ENCODE measurements around the gene ZNRF3. TPM values are rescaled to one million over a fixed set of nuclear protein-coding genes. Genes with fewer than 3 reads are reported as not detected.
"Not testable (repeated sequence)": the region's sequence is repeated elsewhere in the genome, so short reads cannot be mapped to it uniquely, and the experiment has no call there.

ZNRF3 gene
- total and polyA plus RNA-seq, 9 donors: 5.5 to 8.7 (median 8.1) TPM

DNA sequence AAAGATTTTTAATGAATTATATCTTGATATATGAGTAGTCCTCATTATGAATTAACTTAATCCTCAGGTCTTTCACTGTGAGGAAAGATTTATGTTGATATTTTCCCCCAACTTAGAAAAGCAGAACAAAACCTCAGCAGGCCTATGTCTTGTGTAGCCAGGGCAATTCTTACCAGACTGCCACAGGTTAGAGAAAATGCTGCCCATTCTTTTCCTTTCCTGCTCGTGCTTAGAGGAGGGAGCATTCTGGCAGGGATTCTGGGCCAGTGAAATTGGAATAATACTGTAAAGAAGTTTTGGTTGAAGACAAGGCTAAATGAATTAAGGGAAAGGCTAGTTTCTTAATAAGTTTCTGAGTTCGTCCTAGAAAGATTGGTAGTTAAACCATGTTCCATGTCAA, 56.6 kb downstream of the ZNRF3 start:
- peaks cover 7% of the 10 kb centered on the region for H3K4me1 ChIP-seq (ENCODE audit: control insufficient read depth, insufficient read depth, low read length)
- H3K9me3 ChIP-seq (replicated peaks; ENCODE audit: control insufficient read depth, low read depth, low read length): no peaks in the 10 kb centered on the region
- H3K27me3 ChIP-seq (ENCODE audit: control insufficient read depth, insufficient read depth, low read length): no peaks in the 10 kb centered on the region
- H3K4me3 ChIP-seq (ENCODE audit: low read length): no peak overlapping the region
- H3K27ac ChIP-seq (ENCODE audit: low read length): no peak overlapping the region
- no peak for DNase-seq
- H3K36me3 ChIP-seq (ENCODE audit: control insufficient read depth, insufficient read depth, low read length): no peaks in the 10 kb centered on the region
- WGBS (ENCODE audit: insufficient coverage): no CpG with 5 or more reads among the region's 2 CpGs

DNA sequence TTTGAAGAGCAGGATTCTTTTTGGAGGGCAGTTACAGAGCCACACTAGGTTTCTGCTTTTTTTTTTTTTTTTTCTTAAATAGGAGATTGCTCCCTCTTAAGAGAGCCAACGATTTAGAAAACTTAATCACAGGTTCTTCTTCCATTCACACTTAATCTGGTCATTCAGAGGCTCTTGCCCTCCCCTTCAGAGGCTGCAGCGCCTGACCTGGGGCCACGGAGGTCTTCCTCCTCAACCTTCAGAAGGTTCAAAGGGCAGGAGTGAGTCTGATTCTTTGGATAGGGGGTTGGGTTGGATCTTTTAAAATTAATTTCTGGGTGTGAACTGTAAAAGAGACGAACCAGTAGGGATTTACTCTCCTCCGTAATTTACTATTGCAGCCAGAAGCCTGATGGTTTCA, 57.1 kb downstream of the ZNRF3 start:
- H3K4me3 ChIP-seq (ENCODE audit: low read length): no peak overlapping the region
- H3K4me1 ChIP-seq (ENCODE audit: control insufficient read depth, insufficient read depth, low read length): peaks cover 3% of the 10 kb centered on the region
- WGBS (ENCODE audit: insufficient coverage): no CpG with 5 or more reads among the region's 5 CpGs

DNA sequence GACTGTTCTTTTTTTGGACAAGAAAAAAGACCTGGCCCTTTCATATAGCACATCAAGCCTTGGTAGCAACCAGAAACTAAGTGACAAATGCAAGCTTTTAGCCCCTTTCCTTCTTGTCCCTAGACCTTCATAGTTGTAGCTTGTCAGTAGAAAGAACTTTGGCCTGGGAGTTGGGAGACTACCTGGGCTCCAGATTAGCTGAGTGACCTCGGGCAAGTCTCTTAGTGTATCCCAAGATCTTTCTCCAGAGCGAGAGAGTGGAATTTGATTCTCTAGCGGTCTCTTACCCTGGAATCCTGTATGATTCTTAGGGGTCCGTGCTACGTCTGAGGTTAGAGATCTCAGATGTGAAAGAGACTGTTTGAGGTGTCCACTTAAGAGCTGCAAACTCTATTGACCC, 59.0 kb downstream of the ZNRF3 start:
- Histone ChIP-seq H3K9me3 (replicated peaks; ENCODE audit: control insufficient read depth, low read depth, low read length) (peaks cover 8% of the 10 kb centered on the region), H3K27ac (ENCODE audit: low read length) (no peak overlapping the region), H3K36me3 (ENCODE audit: control insufficient read depth, insufficient read depth, low read length) (no peaks in the 10 kb centered on the region), H3K4me1 (ENCODE audit: control insufficient read depth, insufficient read depth, low read length) (peaks cover 3% of the 10 kb centered on the region), H3K4me3 (ENCODE audit: low read length) (no peak overlapping the region), H3K27me3 (ENCODE audit: control insufficient read depth, insufficient read depth, low read length) (no peaks in the 10 kb centered on the region)
- no peak for DNase-seq
- WGBS (ENCODE audit: insufficient coverage): 87% methylated on average over 3 of the region's 5 CpGs

More for the DNA sequence above, 57.1 kb downstream of the ZNRF3 start:
- Histone ChIP-seq H3K27ac (ENCODE audit: low read length) (no peak overlapping the region), H3K27me3 (ENCODE audit: control insufficient read depth, insufficient read depth, low read length) (no peaks in the 10 kb centered on the region), H3K36me3 (ENCODE audit: control insufficient read depth, insufficient read depth, low read length) (no peaks in the 10 kb centered on the region), H3K9me3 (replicated peaks; ENCODE audit: control insufficient read depth, low read depth, low read length) (no peaks in the 10 kb centered on the region)
- DNase-seq: no peak

DNA sequence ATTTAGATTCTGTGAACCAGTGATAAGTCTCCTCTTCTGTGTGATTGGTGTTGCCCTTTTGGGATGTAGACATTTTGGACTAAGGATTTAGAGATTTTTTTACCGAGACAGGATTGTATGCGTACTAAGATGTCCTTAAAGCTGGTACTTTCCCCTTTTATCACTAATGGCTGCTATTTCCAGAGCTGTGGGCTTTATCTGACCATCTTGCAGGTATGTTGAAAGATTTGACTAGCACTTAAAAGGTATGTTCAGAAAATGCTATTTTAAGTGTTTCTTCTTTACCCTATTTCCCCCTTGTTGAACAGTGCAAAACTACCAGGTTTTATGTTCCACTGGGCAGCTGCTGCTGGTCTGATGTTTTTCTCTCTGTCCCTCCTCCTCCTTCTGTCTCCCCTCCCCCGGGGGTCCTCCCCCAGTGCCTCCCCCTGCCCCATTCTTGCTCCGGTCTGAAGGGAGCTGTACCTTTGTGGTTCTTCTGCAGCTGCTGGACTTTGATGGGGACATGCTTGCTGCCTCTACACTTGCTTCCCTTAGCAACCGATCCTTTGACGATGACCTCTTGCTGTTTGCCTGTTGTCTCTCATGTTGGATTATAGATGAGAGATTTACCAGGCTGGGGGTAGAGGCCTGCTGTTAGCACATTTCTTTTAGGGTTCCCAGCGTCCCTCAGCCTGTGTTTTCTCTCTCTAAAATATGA, 59.6 kb downstream of the ZNRF3 start:
- Histone ChIP-seq H3K27ac (ENCODE audit: low read length) (no peak overlapping the region), H3K36me3 (ENCODE audit: control insufficient read depth, insufficient read depth, low read length) (no peaks in the 10 kb centered on the region), H3K4me3 (ENCODE audit: low read length) (no peak overlapping the region), H3K4me1 (ENCODE audit: control insufficient read depth, insufficient read depth, low read length) (peaks cover 3% of the 10 kb centered on the region), H3K27me3 (ENCODE audit: control insufficient read depth, insufficient read depth, low read length) (no peaks in the 10 kb centered on the region), H3K9me3 (replicated peaks; ENCODE audit: control insufficient read depth, low read depth, low read length) (peaks cover 10% of the 10 kb centered on the region)
- WGBS (ENCODE audit: insufficient coverage): no CpG with 5 or more reads among the region's 7 CpGs
- DNase-seq: peak; percentile 22

DNA sequence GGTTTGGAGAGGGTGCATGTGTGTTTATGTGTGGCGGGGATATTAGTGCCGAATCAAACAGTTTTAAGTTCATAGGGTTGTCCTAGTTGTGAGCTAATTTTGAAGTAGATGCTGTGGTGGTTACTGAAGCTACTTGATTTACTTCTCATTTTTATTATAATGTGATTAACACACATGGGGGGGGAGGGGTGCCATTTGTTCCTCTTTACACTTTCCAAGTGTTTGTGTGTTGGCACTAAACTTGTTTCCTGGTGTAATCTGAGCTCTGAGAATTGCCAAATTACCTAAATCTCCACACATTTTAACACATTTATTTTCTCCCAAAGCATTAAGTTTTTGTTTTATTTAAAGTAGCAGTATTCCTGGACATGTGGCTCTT, 60.1 kb downstream of the ZNRF3 start:
- DNase-seq: no peak
- no peak overlapping the region for H3K27ac ChIP-seq (ENCODE audit: low read length)
- no peak overlapping the region for H3K4me3 ChIP-seq (ENCODE audit: low read length)
- H3K9me3 ChIP-seq (replicated peaks; ENCODE audit: control insufficient read depth, low read depth, low read length): peaks cover 10% of the 10 kb centered on the region
- H3K4me1 ChIP-seq (ENCODE audit: control insufficient read depth, insufficient read depth, low read length): peaks cover 3% of the 10 kb centered on the region
- no peaks in the 10 kb centered on the region for H3K36me3 ChIP-seq (ENCODE audit: control insufficient read depth, insufficient read depth, low read length)
- WGBS (ENCODE audit: insufficient coverage): no CpG with 5 or more reads among the region's 2 CpGs
- no peaks in the 10 kb centered on the region for H3K27me3 ChIP-seq (ENCODE audit: control insufficient read depth, insufficient read depth, low read length)

DNA sequence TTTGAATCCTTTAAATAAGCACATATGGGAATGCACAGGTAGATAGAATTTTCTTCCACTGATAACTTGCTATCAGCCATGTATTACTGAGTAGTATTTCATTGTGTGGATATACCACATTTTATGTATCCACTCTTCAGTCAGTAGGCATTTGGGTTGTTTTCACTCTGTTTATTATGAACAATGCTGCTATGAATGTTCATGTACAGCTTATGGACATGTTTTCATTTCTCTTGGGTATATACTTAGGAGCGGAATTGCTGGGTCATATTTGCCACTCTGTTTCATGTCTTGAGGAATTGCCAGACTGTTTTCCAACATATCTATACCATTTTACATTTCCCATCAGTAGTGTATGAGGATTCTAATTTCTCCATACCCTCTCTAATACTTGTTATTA, 63.8 kb downstream of the ZNRF3 start:
- Histone ChIP-seq H3K36me3 (ENCODE audit: control insufficient read depth, insufficient read depth, low read length) (no peaks in the 10 kb centered on the region), H3K4me3 (ENCODE audit: low read length) (no peak overlapping the region), H3K27me3 (ENCODE audit: control insufficient read depth, insufficient read depth, low read length) (no peaks in the 10 kb centered on the region), H3K27ac (ENCODE audit: low read length) (no peak overlapping the region), H3K9me3 (replicated peaks; ENCODE audit: control insufficient read depth, low read depth, low read length) (peaks cover 10% of the 10 kb centered on the region), H3K4me1 (ENCODE audit: control insufficient read depth, insufficient read depth, low read length) (peaks cover 24% of the 10 kb centered on the region)
- WGBS (ENCODE audit: insufficient coverage): no CpG with 5 or more reads among the region's 1 CpG
- DNase-seq: no peak

DNA sequence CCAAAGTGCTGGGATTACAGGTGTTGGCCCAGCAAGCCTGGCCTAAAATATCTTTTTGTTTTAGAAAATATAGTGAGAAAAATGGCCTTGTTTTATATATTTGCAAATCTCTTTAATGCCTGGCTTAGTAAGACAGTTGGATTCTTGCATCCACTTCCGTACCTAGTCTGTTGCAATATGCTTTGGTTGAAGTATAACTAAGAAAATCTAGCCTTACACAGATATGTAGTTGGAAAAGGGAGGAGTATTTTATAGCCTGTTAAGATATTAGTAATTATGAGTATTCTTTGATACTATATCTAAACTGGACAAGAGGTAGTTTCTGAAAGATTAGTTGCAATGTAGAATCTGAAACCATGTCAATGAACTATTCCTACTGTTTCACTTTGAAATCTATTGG, 65.1 kb downstream of the ZNRF3 start:
- H3K27ac ChIP-seq (ENCODE audit: low read length): no peak overlapping the region
- no peak overlapping the region for H3K4me3 ChIP-seq (ENCODE audit: low read length)
- no peaks in the 10 kb centered on the region for H3K36me3 ChIP-seq (ENCODE audit: control insufficient read depth, insufficient read depth, low read length)
- no peak for DNase-seq
- H3K4me1 ChIP-seq (ENCODE audit: control insufficient read depth, insufficient read depth, low read length): peaks cover 29% of the 10 kb centered on the region
- H3K9me3 ChIP-seq (replicated peaks; ENCODE audit: control insufficient read depth, low read depth, low read length): peaks cover 10% of the 10 kb centered on the region
- no peaks in the 10 kb centered on the region for H3K27me3 ChIP-seq (ENCODE audit: control insufficient read depth, insufficient read depth, low read length)
- WGBS (ENCODE audit: insufficient coverage): no CpG with 5 or more reads among the region's 1 CpG

DNA sequence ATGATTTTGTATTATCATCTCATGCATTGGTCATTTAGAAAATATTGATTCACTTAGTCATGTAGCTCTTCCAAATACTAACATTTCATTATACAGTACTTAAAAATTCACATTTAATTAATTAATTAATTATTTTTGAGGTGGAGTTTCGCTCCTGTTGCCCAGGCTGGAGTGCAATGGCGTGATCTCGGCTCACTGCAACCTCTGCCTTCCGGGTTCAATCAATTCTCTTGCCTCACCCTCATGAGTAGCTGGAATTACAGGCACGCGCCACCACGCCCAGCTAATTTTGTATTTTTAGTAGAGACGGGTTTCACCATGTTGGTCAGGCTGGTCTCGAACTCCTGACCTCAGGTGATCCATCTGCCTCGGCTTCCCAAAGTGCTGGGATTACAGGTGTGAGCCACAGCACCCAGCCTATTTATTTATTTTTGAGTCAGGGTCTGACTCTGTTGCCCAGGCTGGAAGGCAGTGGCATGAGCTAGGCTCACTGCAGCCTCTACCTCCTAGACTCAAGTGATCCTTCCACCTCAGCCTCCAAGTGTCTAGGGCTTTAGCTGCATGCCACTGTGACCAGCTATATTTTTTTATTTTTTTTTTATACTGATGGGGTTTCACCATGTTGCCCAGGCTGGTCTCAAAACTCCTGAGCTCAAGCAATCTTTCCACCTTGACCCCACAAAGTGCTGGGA, 65.6 kb downstream of the ZNRF3 start:
- H3K36me3 ChIP-seq (ENCODE audit: control insufficient read depth, insufficient read depth, low read length); H3K27me3 ChIP-seq (ENCODE audit: control insufficient read depth, insufficient read depth, low read length); H3K9me3 ChIP-seq (replicated peaks; ENCODE audit: control insufficient read depth, low read depth, low read length); H3K27ac ChIP-seq (ENCODE audit: low read length); DNase-seq; H3K4me3 ChIP-seq (ENCODE audit: low read length): not testable (repeated sequence)
- 94% methylated on average over 3 of the region's 10 CpGs for WGBS (ENCODE audit: insufficient coverage)
- peaks cover 35% of the 10 kb centered on the region for H3K4me1 ChIP-seq (ENCODE audit: control insufficient read depth, insufficient read depth, low read length)

DNA sequence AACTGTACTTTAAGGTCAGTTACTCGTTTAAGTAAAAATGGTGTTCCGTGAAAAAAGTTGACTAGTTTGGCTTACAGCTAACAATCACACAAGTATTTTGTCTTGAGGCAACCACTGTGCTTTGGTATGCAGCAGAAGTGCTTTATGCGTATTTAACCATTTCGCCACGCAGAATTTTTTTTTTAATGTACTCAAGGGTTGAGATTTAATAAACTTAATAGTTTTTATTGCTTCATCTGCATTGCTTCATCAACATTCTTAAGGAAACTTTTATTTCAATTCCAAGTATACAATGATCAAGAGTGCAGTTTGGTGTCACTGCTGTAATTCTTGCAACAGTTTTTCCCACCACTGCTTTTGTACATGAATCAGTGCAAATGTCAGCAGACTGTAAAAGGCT, 66.4 kb downstream of the ZNRF3 start:
- peaks cover 37% of the 10 kb centered on the region for H3K4me1 ChIP-seq (ENCODE audit: control insufficient read depth, insufficient read depth, low read length)
- DNase-seq: no peak
- WGBS (ENCODE audit: insufficient coverage): no CpG with 5 or more reads among the region's 5 CpGs
- H3K27ac ChIP-seq (ENCODE audit: low read length): no peak overlapping the region
- peaks cover 10% of the 10 kb centered on the region for H3K9me3 ChIP-seq (replicated peaks; ENCODE audit: control insufficient read depth, low read depth, low read length)
- no peaks in the 10 kb centered on the region for H3K27me3 ChIP-seq (ENCODE audit: control insufficient read depth, insufficient read depth, low read length)
- no peaks in the 10 kb centered on the region for H3K36me3 ChIP-seq (ENCODE audit: control insufficient read depth, insufficient read depth, low read length)
- H3K4me3 ChIP-seq (ENCODE audit: low read length): no peak overlapping the region

DNA sequence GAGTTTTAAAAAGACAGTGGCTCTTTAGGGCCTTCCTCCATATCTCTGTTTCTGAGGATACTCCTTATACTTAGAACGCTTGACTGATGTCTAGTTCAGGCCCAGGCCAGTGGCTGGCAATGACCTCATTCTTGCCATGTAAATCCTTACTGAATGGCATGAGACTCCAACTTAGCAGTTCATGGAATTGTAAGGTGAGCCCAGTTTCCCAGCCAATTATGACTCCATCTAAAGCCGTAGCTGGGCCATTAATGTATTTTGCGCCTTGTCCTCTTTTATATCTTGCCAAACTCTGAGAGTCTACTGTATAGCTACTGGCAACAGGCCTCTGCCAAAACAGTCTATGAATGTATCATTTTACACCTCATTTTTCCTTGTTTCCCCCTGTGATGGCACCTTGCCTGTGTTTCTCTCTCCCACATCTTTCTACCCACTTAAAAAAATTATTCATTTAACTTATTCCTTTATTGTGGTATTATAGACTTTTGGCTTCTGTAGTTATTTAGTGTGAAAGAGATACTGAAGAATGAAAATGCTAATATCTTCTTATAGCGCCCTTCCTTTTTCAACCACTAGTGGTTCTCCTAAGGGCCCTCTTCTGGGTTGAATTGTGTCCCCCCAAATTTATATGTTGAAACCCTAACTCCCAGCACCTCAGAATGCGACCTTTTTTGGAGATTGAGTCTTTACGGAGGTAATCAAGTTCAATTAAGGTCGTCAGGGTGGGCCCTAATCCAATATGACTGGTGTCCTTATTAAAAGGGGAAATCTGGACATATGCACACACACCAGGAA, 67.4 kb downstream of the ZNRF3 start:
- H3K4me3 ChIP-seq (ENCODE audit: low read length): no peak overlapping the region
- peaks cover 10% of the 10 kb centered on the region for H3K9me3 ChIP-seq (replicated peaks; ENCODE audit: control insufficient read depth, low read depth, low read length)
- H3K27me3 ChIP-seq (ENCODE audit: control insufficient read depth, insufficient read depth, low read length): no peaks in the 10 kb centered on the region
- peak overlapping the region; percentile 1 for H3K27ac ChIP-seq (ENCODE audit: low read length)
- DNase-seq: peak; percentile 83
- WGBS (ENCODE audit: insufficient coverage): 39% methylated on average over 2 of the region's 7 CpGs
- peaks cover 37% of the 10 kb centered on the region for H3K4me1 ChIP-seq (ENCODE audit: control insufficient read depth, insufficient read depth, low read length)
- H3K36me3 ChIP-seq (ENCODE audit: control insufficient read depth, insufficient read depth, low read length): no peaks in the 10 kb centered on the region
